ENCODE results near the gene SRSF4. TPM values are rescaled to one million over a fixed set of nuclear protein-coding genes. Genes with fewer than 3 reads are reported as not detected.

SRSF4 gene
- total RNA-seq, 1 donor from 2014 or later: 33.0 TPM

DNA sequence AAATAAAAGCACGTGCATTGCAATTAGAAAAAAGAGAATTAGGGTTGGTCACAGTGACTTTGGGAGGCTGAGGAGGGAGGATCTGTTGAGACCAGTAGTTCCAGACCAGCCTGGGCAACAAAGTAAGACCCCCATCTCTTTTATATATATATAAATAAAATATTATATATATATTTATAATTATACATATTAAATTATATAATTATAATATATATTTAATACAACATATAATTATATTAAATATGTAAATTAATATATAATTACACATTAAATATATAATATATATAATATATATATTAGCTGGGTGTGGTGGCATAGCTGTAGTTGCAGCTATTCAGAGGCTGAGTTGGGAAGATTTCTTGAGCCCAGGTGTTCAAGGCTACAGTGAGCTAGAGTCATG is 81.2 kb downstream of the SRSF4 start:
- ATAC-seq: no peak

DNA sequence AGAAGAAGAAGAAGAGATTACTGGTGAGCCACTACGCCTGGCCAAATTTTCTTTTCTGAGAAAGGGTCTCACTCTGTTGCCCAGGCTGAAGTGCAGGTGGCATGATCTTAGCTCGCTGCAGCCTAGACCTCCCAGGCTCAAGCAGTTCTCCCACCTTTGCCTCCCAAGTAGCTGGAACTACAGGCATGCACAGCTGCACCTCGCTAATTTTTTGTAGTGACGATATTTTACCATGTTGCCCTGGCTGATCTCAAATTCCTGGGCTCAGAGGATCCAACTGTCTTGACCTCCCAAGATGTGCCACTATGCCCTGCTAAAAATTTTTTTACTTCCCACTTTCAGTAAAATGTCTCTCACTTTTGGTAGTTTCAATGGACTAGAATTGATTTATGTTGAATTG is 82.4 kb downstream of the SRSF4 start:
- DNase-seq (ENCODE audit: low spot score) (no peak), ATAC-seq (no peak)

More for the DNA sequence above, 81.2 kb downstream of the SRSF4 start:
- no peak for DNase-seq (ENCODE audit: low spot score)

Other genes with a start within 250 kb of the SRSF4 start
- gene TMEM200B, start 58.0 kb downstream of the SRSF4 start, total RNA-seq: 2.0 TPM
- 13.7 TPM for gene MECR, start 49.0 kb upstream of the SRSF4 start, total RNA-seq
- 19.5 TPM for gene PTPRU, start 54.6 kb upstream of the SRSF4 start, total RNA-seq

All from left lobe of liver (tissue), 2 donors.